HEK293 (cell line): ENCODE data around the gene ACSBG1.

Source experiments
- CTCF ChIA-PET: fragments of 350-600 bp; formaldehyde crosslinking; extraction: SDS; loops from one replicate; lab custom pipeline; 2021; ENCODE audit warnings: antibody characterized with exemption; lab: Yijun Ruan, JAX
- POLR2A ChIA-PET: fragments of 300-600 bp; formaldehyde crosslinking; extraction: SDS; loops from one replicate; lab custom pipeline; 2020; ENCODE audit warnings: antibody characterized with exemption, inconsistent platforms; lab: Yijun Ruan, JAX
- H3K27ac ChIP-seq: fragments of 200-500 bp; sonication (Bioruptor generic); 2 replicates; pipeline ENCODE4 v1.5.1; 2014; ENCODE audit warnings: low read depth, low read length, control low read depth, inconsistent platforms; ENCODE audit errors: extremely low read depth
- H3K36me3 ChIP-seq, 2 experiments: fragments of 200-500 bp in 1 of 2; sonication (Bioruptor generic) in 1 of 2; 1 replicate in 1 of 2; 2 replicates in 1 of 2; pipeline ENCODE4 v1.5.1; 2014 to 2017; ENCODE audit warnings: inconsistent platforms in 2 of 2, low read length in 2 of 2; ENCODE audit not compliant: control insufficient read depth in 2 of 2, insufficient read depth in 1 of 2
- H3K4me1 ChIP-seq: fragments of 200-500 bp; sonication (Bioruptor generic); 2 replicates; pipeline ENCODE4 v1.5.1; 2014; ENCODE audit warnings: mild to moderate bottlenecking, low read length, inconsistent platforms; ENCODE audit not compliant: control insufficient read depth, insufficient read depth
- H3K4me3 ChIP-seq: 2 replicates; pipeline ENCODE4 v1.5.1; 2011; ENCODE audit warnings: low read depth, mild to moderate bottlenecking, control low read depth, low read length, moderate library complexity
- H3K9me3 ChIP-seq: fragments of 200-500 bp; sonication (Bioruptor generic); 2 replicates; pipeline ENCODE4 v1.5.1; 2014; ENCODE audit warnings: low read depth, low read length, inconsistent platforms; ENCODE audit not compliant: control insufficient read depth, insufficient read depth
- FEZF1 ChIP-seq: fragments of 450-650 bp; formaldehyde crosslinking; IDR thresholded peaks from 2 replicates; pipeline ENCODE4 v1.5.1; 2016; ENCODE audit warnings: missing biosample characterization, missing genetic modification characterization
- GLIS1 ChIP-seq: fragments of 450-650 bp; formaldehyde crosslinking; IDR thresholded peaks from 2 replicates; pipeline ENCODE4 v1.5.1; 2016; ENCODE audit warnings: missing biosample characterization, missing genetic modification characterization
- HIC1 ChIP-seq: fragments of 450-650 bp; formaldehyde crosslinking; IDR thresholded peaks from 2 replicates; pipeline ENCODE4 v1.5.1; 2016; ENCODE audit warnings: missing biosample characterization, missing genetic modification characterization
- KLF17 ChIP-seq: fragments of 450-650 bp; formaldehyde crosslinking; IDR thresholded peaks from 2 replicates; pipeline ENCODE4 v1.5.1; 2016; ENCODE audit warnings: missing biosample characterization, missing genetic modification characterization
- OVOL3 ChIP-seq: fragments of 450-650 bp; formaldehyde crosslinking; IDR thresholded peaks from 2 replicates; pipeline ENCODE4 v1.5.1; 2016; ENCODE audit warnings: missing biosample characterization, missing genetic modification characterization
- PRDM10 ChIP-seq: fragments of 450-650 bp; formaldehyde crosslinking; IDR thresholded peaks from 2 replicates; pipeline ENCODE4 v1.5.1; 2016; ENCODE audit warnings: missing biosample characterization, missing genetic modification characterization
- SCRT1 ChIP-seq: fragments of 450-650 bp; formaldehyde crosslinking; IDR thresholded peaks from 2 replicates; pipeline ENCODE4 v1.5.1; 2016; ENCODE audit warnings: missing biosample characterization, missing genetic modification characterization, borderline replicate concordance
- SP7 ChIP-seq: fragments of 450-650 bp; formaldehyde crosslinking; IDR thresholded peaks from 2 replicates; pipeline ENCODE4 v1.5.1; 2016; ENCODE audit warnings: missing biosample characterization, missing genetic modification characterization
- ZBTB11 ChIP-seq: fragments of 450-650 bp; formaldehyde crosslinking; conservative IDR thresholded peaks from 2 replicates; pipeline ENCODE4 v1.5.1; 2016; ENCODE audit warnings: low read depth, missing biosample characterization, missing genetic modification characterization
- ZEB2 ChIP-seq: fragments of 450-650 bp; formaldehyde crosslinking; IDR thresholded peaks from 2 replicates; pipeline ENCODE4 v1.5.1; 2016; ENCODE audit warnings: missing biosample characterization, missing genetic modification characterization
- ZNF211 ChIP-seq: fragments of 450-650 bp; formaldehyde crosslinking; IDR thresholded peaks from 2 replicates; pipeline ENCODE4 v1.5.1; 2016; ENCODE audit warnings: low read depth, missing biosample characterization, missing genetic modification characterization
- ZNF335 ChIP-seq: fragments of 450-650 bp; formaldehyde crosslinking; conservative IDR thresholded peaks from 2 replicates; pipeline ENCODE4 v1.5.1; 2016; ENCODE audit warnings: missing biosample characterization, missing genetic modification characterization
- ZNF416 ChIP-seq: fragments of 450-650 bp; formaldehyde crosslinking; IDR thresholded peaks from 2 replicates; pipeline ENCODE4 v1.5.1; 2016; ENCODE audit warnings: missing biosample characterization, missing genetic modification characterization
- ZNF530 ChIP-seq: fragments of 450-650 bp; formaldehyde crosslinking; IDR thresholded peaks from 2 replicates; pipeline ENCODE4 v1.5.1; 2016; ENCODE audit warnings: low read depth, missing biosample characterization, missing genetic modification characterization
- ZNF558 ChIP-seq: fragments of 450-650 bp; formaldehyde crosslinking; IDR thresholded peaks from 2 replicates; pipeline ENCODE4 v1.5.1; 2016; ENCODE audit warnings: missing biosample characterization, missing genetic modification characterization
- ZNF560 ChIP-seq: fragments of 450-650 bp; formaldehyde crosslinking; IDR thresholded peaks from 2 replicates; pipeline ENCODE4 v1.5.1; 2017; ENCODE audit warnings: missing biosample characterization, missing genetic modification characterization, borderline replicate concordance
- ZNF600 ChIP-seq: fragments of 450-650 bp; formaldehyde crosslinking; IDR thresholded peaks from 2 replicates; pipeline ENCODE4 v1.5.1; 2016; ENCODE audit warnings: missing biosample characterization, missing genetic modification characterization
- ZNF621 ChIP-seq: fragments of 450-650 bp; formaldehyde crosslinking; IDR thresholded peaks from 2 replicates; pipeline ENCODE4 v1.5.1; 2017; ENCODE audit warnings: missing biosample characterization, missing genetic modification characterization
- ZNF629 ChIP-seq: fragments of 450-650 bp; formaldehyde crosslinking; IDR thresholded peaks from 2 replicates; pipeline ENCODE4 v1.5.1; 2017; ENCODE audit warnings: missing biosample characterization, missing genetic modification characterization
- ZNF639 ChIP-seq: fragments of 450-650 bp; formaldehyde crosslinking; IDR thresholded peaks from 2 replicates; pipeline ENCODE4 v1.5.1; 2016; ENCODE audit warnings: missing biosample characterization, missing genetic modification characterization
- ZNF664 ChIP-seq: fragments of 450-650 bp; formaldehyde crosslinking; IDR thresholded peaks from 2 replicates; pipeline ENCODE4 v1.5.1; 2016; ENCODE audit warnings: missing biosample characterization, missing genetic modification characterization
- ZXDB ChIP-seq: fragments of 450-650 bp; formaldehyde crosslinking; IDR thresholded peaks from 2 replicates; pipeline ENCODE4 v1.5.1; 2016; ENCODE audit warnings: missing biosample characterization, missing genetic modification characterization

The ACSBG1 gene

DNA sequence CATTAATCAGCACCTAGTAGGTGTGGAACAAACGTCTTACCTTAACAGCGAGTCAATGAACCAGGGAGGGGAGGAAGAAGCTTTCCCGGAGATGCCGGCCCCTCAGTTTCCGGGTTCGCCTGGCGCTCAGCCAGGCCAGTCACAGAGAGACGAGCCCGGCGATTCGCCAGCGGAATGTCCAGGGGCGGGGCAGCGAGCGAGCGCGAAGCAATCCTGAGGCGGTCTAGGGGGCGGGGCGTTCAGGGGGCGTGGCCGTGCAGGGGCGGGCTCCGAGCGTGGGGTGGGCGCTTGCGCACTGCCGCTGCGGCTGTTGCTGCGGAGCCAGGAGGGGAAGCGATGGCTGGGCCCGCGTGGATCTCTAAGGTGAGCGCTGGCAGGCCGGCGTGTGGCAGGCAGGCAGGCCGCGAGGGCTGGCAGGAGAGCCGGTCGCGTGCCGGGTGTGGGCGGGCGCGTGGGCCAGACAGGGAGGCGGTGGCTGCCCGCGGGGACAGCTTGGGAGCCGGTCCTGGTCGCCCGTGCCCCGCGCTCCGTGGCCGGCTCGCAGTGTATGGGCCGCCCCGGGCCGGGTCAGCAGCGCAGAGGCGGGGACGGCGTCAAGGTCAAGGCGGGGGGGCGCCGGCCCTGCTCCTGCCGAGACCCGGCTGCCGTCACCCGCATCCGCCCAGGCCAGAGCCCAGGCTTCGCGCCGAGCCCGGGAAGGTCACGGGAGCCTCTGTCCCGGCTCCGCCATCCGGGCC lies 85.1 kb downstream of the ACSBG1 start, which contains the start of gene IDH3A (continued):
- TF ChIP-seq GLIS1 (0 out of 2 replicates have a peak, but pooled peaks have one; percentile 19), OVOL3 (tag by site-specific recombination) (no peak), ZNF530 (tag by site-specific recombination) (no peak)

DNA sequence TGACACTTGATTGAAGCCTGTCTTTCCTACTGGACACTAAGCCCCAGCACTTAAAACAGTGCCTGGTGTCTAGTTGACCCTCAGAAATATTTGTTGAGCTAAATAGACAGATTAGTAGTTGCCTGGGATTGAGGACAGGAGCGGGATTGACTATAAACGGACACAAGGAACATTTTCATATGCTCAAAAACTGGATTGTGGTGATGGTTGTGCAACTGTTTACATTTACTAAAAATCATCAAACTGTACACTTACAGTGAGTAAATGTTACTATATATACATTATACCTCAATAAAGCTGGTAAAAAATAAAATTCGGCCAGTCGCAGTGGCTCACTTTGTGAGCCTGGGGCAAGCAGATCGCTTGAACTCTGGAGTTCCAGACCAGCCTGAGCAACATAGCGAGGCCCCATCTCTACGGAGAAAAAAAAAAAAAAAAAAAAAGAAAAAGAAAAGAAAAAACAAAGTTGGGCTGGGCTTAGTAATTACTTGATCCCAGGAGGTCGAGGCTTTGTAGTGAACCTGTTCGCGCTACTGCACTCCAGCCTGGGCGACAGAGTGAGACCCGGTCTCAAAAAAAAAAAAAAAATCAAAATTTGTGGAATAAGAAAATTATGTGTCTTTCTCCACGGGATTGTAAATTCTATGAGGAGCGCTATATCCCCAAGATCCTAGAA lies 85.8 kb downstream of the ACSBG1 start:
- ChIA-PET POLR2A (interaction anchor here (0.6 to 3.1 kb wide), 9 partner anchors 7 to 586 kb away, joined by 3 to 17 read pairs (median 5); partner anchors contain the start of genes CIB2 and SKIC8), CTCF (interaction anchor here (0.6 to 2.2 kb wide), 13 partner anchors 8 to 244 kb away, joined by 3 to 7 read pairs (median 4); no protein-coding TSS in a partner anchor)
- H3K9me3 ChIP-seq: no peaks in the 10 kb centered on the region
- H3K4me1 ChIP-seq: peaks cover 12% of the 10 kb centered on the region
- H3K4me3 ChIP-seq: peak overlapping the region; percentile 62
- H3K27ac ChIP-seq: peak overlapping the region; percentile 51
- H3K36me3 ChIP-seq: peaks cover 0 to 4% of the 10 kb centered on the region in 2 experiments; a peak in 2 of 3 replicates
- TF ChIP-seq SCRT1 (tag by site-specific recombination) (0 out of 2 replicates have a peak, but pooled peaks have one; percentile 8), ZBTB11 (tag by site-specific recombination) (peak; percentile 64; the same call in 1 of the 2 replicates), ZNF558 (tag by site-specific recombination) (peak; percentile 66), ZNF639 (tag by site-specific recombination) (peak; percentile 45; the same call in 1 of the 2 replicates), KLF17 (tag by site-specific recombination) (no peak), ZNF335 (tag by site-specific recombination) (peak; percentile 89), ZNF621 (tag by site-specific recombination) (no peak), ZEB2 (peak; percentile 66; the same call in 1 of the 2 replicates), FEZF1 (tag by site-specific recombination) (no peak), ZNF600 (peak; percentile 39), SP7 (peak; percentile 51; the same call in 1 of the 2 replicates), HIC1 (tag by site-specific recombination) (no peak), PRDM10 (0 out of 2 replicates have a peak, but pooled peaks have one; percentile 20), ZNF416 (tag by site-specific recombination) (no peak), ZXDB (tag by site-specific recombination) (peak; percentile 73; the same call in 1 of the 2 replicates), ZNF211 (tag by site-specific recombination) (no peak), ZNF664 (tag by site-specific recombination) (peak; percentile 64; the same call in 1 of the 2 replicates), ZNF560 (tag by site-specific recombination) (no peak), ZNF629 (tag by site-specific recombination) (peak; percentile 43; the same call in 1 of the 2 replicates)
